Right atrium auricular region (tissue), 2 donors: ENCODE data around the gene LGR6. TPM values are rescaled to one million over a fixed set of nuclear protein-coding genes. Genes with fewer than 3 reads are reported as not detected.
"Not testable (repeated sequence)": the region's sequence is repeated elsewhere in the genome, so short reads cannot be mapped to it uniquely, and the experiment has no call there.

Experiments used
- DNase-seq: peaks from one replicate; pipeline ENCODE4 v3.0.0-alpha.2; 2019; ENCODE audit warnings: low spot score
- H3K27ac ChIP-seq, 2 donors: fragments of 200-600 bp; sonication (generic); 1 replicate in 1 of 2; 2 replicates in 1 of 2; pipeline ENCODE4 v1.5.1; 2016 to 2019
- H3K27me3 ChIP-seq, 2 donors: fragments of 200-600 bp; sonication (generic); one replicate each; pipeline versions ENCODE4 v1.5.1 to v1.6.0; 2017 to 2019
- H3K36me3 ChIP-seq: fragments of 200-600 bp; sonication (generic); one replicate; pipeline ENCODE4 v1.5.1; 2016
- H3K4me1 ChIP-seq, 2 donors: fragments of 200-600 bp; sonication (generic); one replicate each; pipeline versions ENCODE4 v1.5.1 to v1.6.0; 2017 to 2019
- H3K4me3 ChIP-seq, 2 donors: fragments of 200-600 bp; sonication (generic); 1 replicate in 1 of 2; 2 replicates in 1 of 2; pipeline ENCODE4 v1.5.1; 2017 to 2019; ENCODE audit warnings: mild to moderate bottlenecking in 1 of 2, moderate library complexity in 1 of 2
- H3K9me3 ChIP-seq, 2 donors: fragments of 200-600 bp; sonication (generic); one replicate each; pipeline ENCODE4 v1.5.1; 2019
- total RNA-seq, 2 donors: library from RNA; depleted of rRNA; stranded (reverse); fragments of >200 nt; gene quantifications; one replicate each; pipeline ENCODE4 v1.1.0, GENCODE V29; 2016
- TF ChIP-seq, protein P1 (sequence below), 2 donors: fragments of 200-600 bp; sonication (generic); IDR thresholded peaks; one replicate each; pipeline ENCODE4 v1.5.1; 2019; ENCODE audit warnings: antibody characterized with exemption in 2 of 2

Gene LGR6, protein sequence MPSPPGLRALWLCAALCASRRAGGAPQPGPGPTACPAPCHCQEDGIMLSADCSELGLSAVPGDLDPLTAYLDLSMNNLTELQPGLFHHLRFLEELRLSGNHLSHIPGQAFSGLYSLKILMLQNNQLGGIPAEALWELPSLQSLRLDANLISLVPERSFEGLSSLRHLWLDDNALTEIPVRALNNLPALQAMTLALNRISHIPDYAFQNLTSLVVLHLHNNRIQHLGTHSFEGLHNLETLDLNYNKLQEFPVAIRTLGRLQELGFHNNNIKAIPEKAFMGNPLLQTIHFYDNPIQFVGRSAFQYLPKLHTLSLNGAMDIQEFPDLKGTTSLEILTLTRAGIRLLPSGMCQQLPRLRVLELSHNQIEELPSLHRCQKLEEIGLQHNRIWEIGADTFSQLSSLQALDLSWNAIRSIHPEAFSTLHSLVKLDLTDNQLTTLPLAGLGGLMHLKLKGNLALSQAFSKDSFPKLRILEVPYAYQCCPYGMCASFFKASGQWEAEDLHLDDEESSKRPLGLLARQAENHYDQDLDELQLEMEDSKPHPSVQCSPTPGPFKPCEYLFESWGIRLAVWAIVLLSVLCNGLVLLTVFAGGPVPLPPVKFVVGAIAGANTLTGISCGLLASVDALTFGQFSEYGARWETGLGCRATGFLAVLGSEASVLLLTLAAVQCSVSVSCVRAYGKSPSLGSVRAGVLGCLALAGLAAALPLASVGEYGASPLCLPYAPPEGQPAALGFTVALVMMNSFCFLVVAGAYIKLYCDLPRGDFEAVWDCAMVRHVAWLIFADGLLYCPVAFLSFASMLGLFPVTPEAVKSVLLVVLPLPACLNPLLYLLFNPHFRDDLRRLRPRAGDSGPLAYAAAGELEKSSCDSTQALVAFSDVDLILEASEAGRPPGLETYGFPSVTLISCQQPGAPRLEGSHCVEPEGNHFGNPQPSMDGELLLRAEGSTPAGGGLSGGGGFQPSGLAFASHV
- total RNA-seq, result 10 to 100 TPM in 1 of 2 donors, 1 to 10 TPM in 1; 5.5 to 17.0 TPM

DNA sequence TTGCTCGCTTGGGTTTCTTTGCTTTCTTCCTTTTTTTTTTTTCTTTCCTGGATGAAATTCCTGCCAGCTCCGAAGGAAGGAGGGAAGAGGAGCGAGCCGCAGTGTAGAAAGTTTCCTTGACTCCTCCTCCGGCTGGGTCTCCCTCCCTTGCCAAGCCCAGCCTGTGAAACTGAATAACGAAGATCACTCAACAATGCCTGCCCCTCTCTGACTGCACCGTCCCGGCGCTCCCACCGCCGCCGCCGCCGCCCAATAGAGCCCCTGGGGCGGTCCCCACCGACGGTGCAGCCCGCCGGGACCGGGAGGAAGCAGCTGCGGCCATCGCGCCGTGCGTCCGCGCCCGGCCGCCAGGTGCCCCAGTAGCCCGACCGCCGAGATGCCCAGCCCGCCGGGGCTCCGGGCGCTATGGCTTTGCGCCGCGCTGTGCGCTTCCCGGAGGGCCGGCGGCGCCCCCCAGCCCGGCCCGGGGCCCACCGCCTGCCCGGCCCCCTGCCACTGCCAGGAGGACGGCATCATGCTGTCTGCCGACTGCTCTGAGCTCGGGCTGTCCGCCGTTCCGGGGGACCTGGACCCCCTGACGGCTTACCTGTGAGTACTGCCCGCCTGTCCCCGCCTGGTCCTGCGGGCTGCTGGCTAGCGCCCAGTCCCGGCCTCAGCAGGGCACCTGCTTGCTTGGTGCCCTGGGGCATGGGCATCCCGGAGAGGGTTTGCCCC lies at the start of gene LGR6:
Gene LGR6, plus strand, starts transcription at position 186 of the 714 bp plus-strand sequence. Its CDS starts 191 bp downstream, at position 377.
- peak within 1 kb of the TSS; percentile 42 to 45 for H3K4me3 ChIP-seq
- H3K9me3 ChIP-seq, result no peaks in the 10 kb centered on the region
- H3K36me3 ChIP-seq, result no peaks in the 10 kb centered on the region
- no peak for DNase-seq
- no peaks in the 10 kb centered on the region for H3K27me3 ChIP-seq
- TF ChIP-seq, protein P1, sequence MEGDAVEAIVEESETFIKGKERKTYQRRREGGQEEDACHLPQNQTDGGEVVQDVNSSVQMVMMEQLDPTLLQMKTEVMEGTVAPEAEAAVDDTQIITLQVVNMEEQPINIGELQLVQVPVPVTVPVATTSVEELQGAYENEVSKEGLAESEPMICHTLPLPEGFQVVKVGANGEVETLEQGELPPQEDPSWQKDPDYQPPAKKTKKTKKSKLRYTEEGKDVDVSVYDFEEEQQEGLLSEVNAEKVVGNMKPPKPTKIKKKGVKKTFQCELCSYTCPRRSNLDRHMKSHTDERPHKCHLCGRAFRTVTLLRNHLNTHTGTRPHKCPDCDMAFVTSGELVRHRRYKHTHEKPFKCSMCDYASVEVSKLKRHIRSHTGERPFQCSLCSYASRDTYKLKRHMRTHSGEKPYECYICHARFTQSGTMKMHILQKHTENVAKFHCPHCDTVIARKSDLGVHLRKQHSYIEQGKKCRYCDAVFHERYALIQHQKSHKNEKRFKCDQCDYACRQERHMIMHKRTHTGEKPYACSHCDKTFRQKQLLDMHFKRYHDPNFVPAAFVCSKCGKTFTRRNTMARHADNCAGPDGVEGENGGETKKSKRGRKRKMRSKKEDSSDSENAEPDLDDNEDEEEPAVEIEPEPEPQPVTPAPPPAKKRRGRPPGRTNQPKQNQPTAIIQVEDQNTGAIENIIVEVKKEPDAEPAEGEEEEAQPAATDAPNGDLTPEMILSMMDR (IDR thresholded peaks at IDR 0.05), result peak in 1 of 2 donors; percentile 39
- H3K4me1 ChIP-seq, result peaks cover 0 to 11% of the 10 kb centered on the region in 2 donors
- peak within 1 kb of the TSS in 1 of 2 donors; percentile 35 for H3K27ac ChIP-seq

DNA sequence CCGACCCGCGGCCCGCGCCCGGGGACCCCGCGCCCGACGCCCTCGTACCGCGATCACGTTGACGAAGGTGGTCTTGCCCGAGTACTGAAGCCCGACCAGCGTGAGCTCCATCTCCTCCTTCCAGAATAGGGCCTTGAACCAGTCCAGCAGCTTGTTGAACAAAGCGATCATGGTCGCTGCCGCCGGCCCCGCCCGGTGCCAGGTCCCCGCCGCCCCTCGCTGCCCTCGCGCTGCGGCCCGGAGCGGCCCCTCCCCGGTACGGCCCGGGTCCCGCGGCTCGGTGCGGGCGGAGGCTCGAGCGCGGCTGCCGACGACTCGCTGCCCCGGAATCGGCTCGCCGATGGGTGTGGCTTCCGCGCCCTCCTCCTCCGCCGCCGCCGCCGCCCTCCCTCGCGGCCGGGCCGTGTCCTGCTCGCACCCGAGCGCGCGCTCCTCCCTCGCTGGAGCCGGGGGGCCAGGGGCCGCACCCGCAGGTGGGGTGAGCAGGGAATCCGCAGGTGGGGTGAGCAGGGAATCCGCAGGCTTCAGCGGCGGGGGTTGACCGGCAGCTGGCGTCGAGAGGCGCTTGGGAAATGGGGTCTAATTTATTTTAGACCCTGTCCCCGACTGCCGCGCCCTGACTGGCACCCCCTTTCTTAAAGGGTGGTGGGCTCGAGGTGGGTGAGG lies 49.1 kb upstream of the LGR6 start, which contains the start of gene ARL8A:
Gene ARL8A, minus strand, starts transcription at position 336 of the 666 bp plus-strand sequence. Its CDS starts 165 bp downstream, at position 171.
- no peaks in the 10 kb centered on the region for H3K27me3 ChIP-seq
- peak; percentile 72 for DNase-seq
- peak within 1 kb of the TSS; percentile 89 to 94 for H3K27ac ChIP-seq
- TF ChIP-seq, protein P1 (IDR thresholded peaks at IDR 0.05), result no peak
- peaks cover 0 to 28% of the 10 kb centered on the region in 2 donors for H3K4me1 ChIP-seq
- H3K4me3 ChIP-seq, result peak within 1 kb of the TSS; percentile 90 to 98
- no peaks in the 10 kb centered on the region for H3K36me3 ChIP-seq
- H3K9me3 ChIP-seq, result no peaks in the 10 kb centered on the region

DNA sequence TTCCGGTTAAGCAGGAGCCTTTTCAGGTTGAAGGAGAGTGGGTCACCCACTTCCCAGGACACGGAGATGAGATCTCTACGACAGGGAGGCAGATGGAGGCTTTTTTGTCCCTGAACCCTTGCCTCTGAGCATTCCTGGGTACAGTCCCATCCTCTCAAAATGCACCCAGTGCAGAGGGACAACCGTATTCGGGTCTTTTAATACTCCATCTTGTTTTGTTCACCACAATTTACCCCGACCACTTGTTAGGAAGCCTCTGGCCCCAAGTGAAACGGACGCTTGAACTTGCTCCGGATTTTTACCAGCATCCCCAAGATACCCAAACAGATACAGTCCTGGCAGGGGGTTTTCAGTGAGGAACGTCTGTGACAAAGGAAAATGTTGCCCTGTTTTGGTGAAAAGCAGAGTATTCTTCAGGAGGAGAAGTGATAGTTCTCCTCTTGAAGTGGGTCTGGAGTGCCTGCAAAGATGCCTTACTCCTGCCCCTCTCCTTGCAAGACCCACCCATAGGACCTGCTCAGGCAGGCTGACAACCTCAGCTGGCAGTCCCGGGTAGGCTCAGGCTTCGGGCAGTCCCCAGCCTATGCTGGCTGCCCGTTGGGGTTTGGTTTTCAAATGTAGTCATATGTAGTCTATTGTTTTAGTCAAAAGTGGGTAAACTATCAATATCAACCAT lies 48.4 kb upstream of the LGR6 start:
- no peak for DNase-seq
- TF ChIP-seq, protein P1 (IDR thresholded peaks at IDR 0.05), result peak in 1 of 2 donors; percentile 10
- Histone ChIP-seq H3K27ac (peak overlapping the region; percentile 89 to 94), H3K36me3 (no peaks in the 10 kb centered on the region), H3K9me3 (no peaks in the 10 kb centered on the region), H3K4me3 (peak overlapping the region; percentile 90 to 98), H3K27me3 (no peaks in the 10 kb centered on the region), H3K4me1 (peaks cover 0 to 28% of the 10 kb centered on the region in 2 donors)

DNA sequence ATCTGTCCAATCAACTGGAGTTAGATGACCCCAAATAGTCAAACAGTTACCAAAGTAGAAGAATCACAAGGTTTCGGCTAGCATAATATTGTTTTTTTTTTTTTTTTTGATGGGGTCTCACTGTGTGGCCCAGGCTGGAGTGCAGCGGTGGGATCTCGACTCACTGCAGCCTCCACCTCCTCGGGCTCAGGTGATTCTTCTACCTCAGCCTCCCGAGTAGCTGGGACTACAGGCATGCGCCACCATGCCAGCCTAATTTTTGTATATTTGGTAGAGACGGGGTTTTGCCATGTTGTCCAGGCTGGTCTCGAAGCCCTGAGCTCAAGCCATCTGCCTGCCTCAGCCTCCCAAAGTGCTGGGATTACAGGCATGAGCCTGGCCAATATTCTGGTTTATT lies 47.9 kb upstream of the LGR6 start:
- H3K27ac ChIP-seq, result peak overlapping the region in 1 of 2 donors; percentile 94
- H3K4me1 ChIP-seq, result peaks cover 0 to 28% of the 10 kb centered on the region in 2 donors
- H3K36me3 ChIP-seq, H3K27me3 ChIP-seq, DNase-seq, H3K4me3 ChIP-seq, H3K9me3 ChIP-seq: not testable (repeated sequence)

DNA sequence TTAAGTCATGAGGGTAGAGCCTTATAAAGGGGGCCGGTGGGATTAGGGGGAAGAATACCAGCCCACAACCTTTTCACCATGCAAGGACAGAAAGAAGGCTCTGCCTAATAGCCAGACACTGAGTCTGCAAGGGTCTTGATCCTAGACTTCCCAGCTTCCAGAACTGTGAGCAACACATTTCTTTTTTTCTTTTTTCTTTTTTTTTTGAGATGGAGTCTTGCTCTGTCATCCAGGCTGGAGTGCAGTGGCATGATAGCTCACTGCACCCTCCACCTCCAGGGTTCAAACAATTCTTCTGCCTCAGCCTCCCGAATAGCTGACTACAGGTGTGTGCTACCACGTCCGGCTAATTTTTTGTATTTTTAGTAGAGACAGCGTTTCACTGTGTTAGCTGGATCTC lies 47.3 kb upstream of the LGR6 start:
- H3K36me3 ChIP-seq, result no peaks in the 10 kb centered on the region
- H3K4me1 ChIP-seq, result peaks cover 0 to 28% of the 10 kb centered on the region in 2 donors
- H3K27ac ChIP-seq, result no peak overlapping the region
- no peak overlapping the region for H3K4me3 ChIP-seq
- H3K9me3 ChIP-seq, result no peaks in the 10 kb centered on the region
- no peaks in the 10 kb centered on the region for H3K27me3 ChIP-seq
- TF ChIP-seq, protein P1 (IDR thresholded peaks at IDR 0.05), result no peak
- no peak for DNase-seq
